NT2/D1 (cell line): ENCODE data around the gene SLC18A3.

Source experiments
- SUZ12 ChIP-seq: IDR thresholded peaks from 2 replicates; pipeline ENCODE4 v1.6.1; 2011; ENCODE audit not compliant: insufficient read length, insufficient read depth; ENCODE audit errors: extremely low read depth
- YY1 ChIP-seq: IDR thresholded peaks from 2 replicates; pipeline ENCODE4 v1.6.1; 2011; ENCODE audit not compliant: insufficient read length, insufficient read depth
- ZNF274 ChIP-seq: IDR thresholded peaks from 2 replicates; pipeline ENCODE4 v1.6.1; 2011; ENCODE audit warnings: mild to moderate bottlenecking, low read depth, low read length

GRCh38 chr10:49595713-49596492 lies 14.2 kb upstream of the SLC18A3 start:
- TF ChIP-seq SUZ12 (no peak), ZNF274 (no peak), YY1 (no peak)
